Breast epithelium (tissue), 4 donors: ENCODE data around the gene HPCAL4. TPM values are rescaled to one million over a fixed set of nuclear protein-coding genes. Genes with fewer than 3 reads are reported as not detected.

Source experiments
- DNase-seq, 2 donors: peaks; one replicate each; pipeline ENCODE4 v3.0.0-alpha.2; 2019; ENCODE audit warnings: low spot score in 2 of 2
- H3K27ac ChIP-seq, 2 donors: fragments of 200-600 bp; sonication (generic) in 1 of 2; one replicate each; pipeline ENCODE4 v1.5.1; 2016 to 2019; ENCODE audit warnings: mild to moderate bottlenecking in 1 of 2
- H3K27me3 ChIP-seq, 2 donors: fragments of 200-600 bp; sonication (generic) in 1 of 2; one replicate each; pipeline versions ENCODE4 v1.5.1 to v1.6.0; 2017 to 2019; ENCODE audit warnings: control low read depth in 1 of 2, mild to moderate bottlenecking in 1 of 2
- H3K36me3 ChIP-seq: fragments of 200-600 bp; one replicate; pipeline ENCODE4 v1.5.1; 2019
- H3K4me1 ChIP-seq, 2 donors: fragments of 200-600 bp; sonication (generic); one replicate each; pipeline ENCODE4 v1.5.1; 2016 to 2019; ENCODE audit warnings: control low read depth in 1 of 2
- H3K4me3 ChIP-seq, 3 donors: fragments of 200-600 bp; sonication (generic); 1 replicate in 2 of 3; 2 replicates in 1 of 3; pipeline ENCODE4 v1.5.1; 2016 to 2019; ENCODE audit warnings: mild to moderate bottlenecking in 3 of 3, moderate library complexity in 2 of 3
- H3K9me3 ChIP-seq, 2 donors: fragments of 200-600 bp; sonication (generic) in 1 of 2; one replicate each; pipeline ENCODE4 v1.5.1; 2016 to 2019; ENCODE audit warnings: control low read depth in 1 of 2
- POLR2A ChIP-seq: fragments of 450-650 bp; IDR thresholded peaks from one replicate; pipeline ENCODE4 v1.6.1; 2016; ENCODE audit warnings: antibody characterized with exemption, mild to moderate bottlenecking, moderate library complexity
- POLR2AphosphoS5 ChIP-seq, 3 donors: sonication (generic); formaldehyde crosslinking; IDR thresholded peaks; one replicate each; pipeline ENCODE4 v1.6.1; 2017; ENCODE audit warnings: antibody characterized with exemption in 3 of 3
- intact Hi-C: fragments of 100-400 bp; cut with DNase I; formaldehyde crosslinking; loops from one replicate; pipeline ENCODE4 v1.15.1; 2023; ENCODE audit warnings: low total_unique reads
- total RNA-seq, 3 donors: library from RNA; depleted of rRNA; stranded (reverse); fragments of >200 nt; gene quantifications; one replicate each; pipeline ENCODE4 v1.1.0, GENCODE V29; 2016
- TF ChIP-seq, protein P1 (sequence below), 3 donors: fragments of 450-650 bp; IDR thresholded peaks; one replicate each; pipeline ENCODE4 v1.5.1; 2016 to 2017; ENCODE audit warnings: antibody characterized with exemption in 3 of 3, mild to moderate bottlenecking in 3 of 3, moderate library complexity in 3 of 3

Gene HPCAL4
- total RNA-seq, 3 donors from 2014 or later, result not detected

DNA sequence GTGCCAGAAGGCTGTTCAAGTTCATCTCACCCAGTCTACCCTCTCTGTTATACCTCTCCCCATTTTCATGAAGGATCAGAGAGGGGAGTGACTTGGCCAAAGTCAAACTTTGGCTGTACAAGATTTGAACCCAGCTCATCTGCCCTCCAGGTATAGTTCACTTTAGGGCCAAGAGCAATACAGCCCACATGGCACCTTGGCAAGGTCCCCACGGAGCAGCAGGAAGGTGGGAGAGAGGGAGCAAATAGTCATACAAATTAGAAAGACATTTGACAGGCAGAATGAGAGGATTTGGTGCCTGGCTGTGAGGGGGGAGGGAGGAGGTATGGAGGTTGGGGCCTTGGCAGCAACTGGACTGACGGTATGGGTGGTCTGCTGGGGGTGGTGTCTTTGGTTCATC lies 1.0 kb downstream of the HPCAL4 start:
- peaks cover 4 to 34% of the 10 kb centered on the region in 2 donors for H3K27me3 ChIP-seq
- intact Hi-C loops, result no loop called here
- no peak overlapping the region for H3K27ac ChIP-seq
- H3K4me3 ChIP-seq, result no peak overlapping the region
- H3K9me3 ChIP-seq, result no peaks in the 10 kb centered on the region
- H3K36me3 ChIP-seq, result no peaks in the 10 kb centered on the region
- peaks cover 0 to 4% of the 10 kb centered on the region in 2 donors for H3K4me1 ChIP-seq
- no peak for DNase-seq
- TF ChIP-seq, protein P1, sequence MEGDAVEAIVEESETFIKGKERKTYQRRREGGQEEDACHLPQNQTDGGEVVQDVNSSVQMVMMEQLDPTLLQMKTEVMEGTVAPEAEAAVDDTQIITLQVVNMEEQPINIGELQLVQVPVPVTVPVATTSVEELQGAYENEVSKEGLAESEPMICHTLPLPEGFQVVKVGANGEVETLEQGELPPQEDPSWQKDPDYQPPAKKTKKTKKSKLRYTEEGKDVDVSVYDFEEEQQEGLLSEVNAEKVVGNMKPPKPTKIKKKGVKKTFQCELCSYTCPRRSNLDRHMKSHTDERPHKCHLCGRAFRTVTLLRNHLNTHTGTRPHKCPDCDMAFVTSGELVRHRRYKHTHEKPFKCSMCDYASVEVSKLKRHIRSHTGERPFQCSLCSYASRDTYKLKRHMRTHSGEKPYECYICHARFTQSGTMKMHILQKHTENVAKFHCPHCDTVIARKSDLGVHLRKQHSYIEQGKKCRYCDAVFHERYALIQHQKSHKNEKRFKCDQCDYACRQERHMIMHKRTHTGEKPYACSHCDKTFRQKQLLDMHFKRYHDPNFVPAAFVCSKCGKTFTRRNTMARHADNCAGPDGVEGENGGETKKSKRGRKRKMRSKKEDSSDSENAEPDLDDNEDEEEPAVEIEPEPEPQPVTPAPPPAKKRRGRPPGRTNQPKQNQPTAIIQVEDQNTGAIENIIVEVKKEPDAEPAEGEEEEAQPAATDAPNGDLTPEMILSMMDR (IDR thresholded peaks at IDR 0.05), result no peak
- TF ChIP-seq POLR2AphosphoS5 (IDR thresholded peaks at IDR 0.05), result no peak
- TF ChIP-seq POLR2A, result no peak

DNA sequence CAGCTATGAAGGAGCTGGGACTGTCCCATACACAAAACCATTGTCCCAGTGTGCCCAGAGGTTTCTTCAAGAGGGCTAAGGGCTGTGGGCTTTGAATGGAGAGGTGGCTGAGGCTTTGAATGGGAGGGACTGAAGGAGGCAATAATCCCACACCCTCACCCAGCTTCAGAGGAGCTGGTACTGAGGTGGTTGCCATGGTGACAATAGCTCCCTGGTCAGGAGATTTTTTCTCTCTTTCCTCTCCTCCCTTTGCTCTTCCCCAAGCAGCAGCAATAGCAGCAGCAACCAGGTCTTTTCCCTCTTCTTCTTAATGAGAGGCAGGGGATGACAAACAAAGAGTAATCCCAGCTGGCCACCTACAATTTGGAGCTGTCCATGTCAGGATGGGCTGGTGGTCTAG lies 1.6 kb downstream of the HPCAL4 start:
- peaks cover 0 to 4% of the 10 kb centered on the region in 2 donors for H3K4me1 ChIP-seq
- peaks cover 4 to 39% of the 10 kb centered on the region in 2 donors for H3K27me3 ChIP-seq
- no peak for DNase-seq
- intact Hi-C loops, result no loop called here
- no peaks in the 10 kb centered on the region for H3K36me3 ChIP-seq
- no peak overlapping the region for H3K27ac ChIP-seq
- H3K9me3 ChIP-seq, result no peaks in the 10 kb centered on the region
- TF ChIP-seq, protein P1 (IDR thresholded peaks at IDR 0.05), result no peak
- TF ChIP-seq POLR2AphosphoS5 (IDR thresholded peaks at IDR 0.05), result no peak
- no peak overlapping the region for H3K4me3 ChIP-seq

DNA sequence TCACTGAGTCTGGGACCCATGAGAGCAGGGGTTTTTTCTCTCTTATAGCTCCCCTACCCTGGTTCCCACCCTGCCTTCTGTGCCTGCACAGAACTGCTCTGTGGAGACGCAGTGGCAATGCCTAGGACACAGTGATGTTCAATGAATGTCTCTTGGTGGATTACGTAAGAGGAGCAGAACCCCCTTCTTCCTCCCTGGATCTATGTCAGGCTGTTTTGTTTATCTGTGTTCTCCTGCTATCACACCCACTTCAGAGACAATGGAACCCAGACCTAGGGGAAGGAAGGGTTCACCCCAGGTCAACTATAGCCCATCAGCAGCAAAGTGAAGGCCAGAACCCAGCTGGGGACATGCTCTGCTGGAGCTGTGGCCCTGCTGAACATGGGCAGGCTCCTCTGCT lies 2.0 kb downstream of the HPCAL4 start:
- no peak for TF ChIP-seq POLR2A
- TF ChIP-seq, protein P1 (IDR thresholded peaks at IDR 0.05), result no peak
- no peak for TF ChIP-seq POLR2AphosphoS5 (IDR thresholded peaks at IDR 0.05)
- peaks cover 0 to 4% of the 10 kb centered on the region in 2 donors for H3K4me1 ChIP-seq
- H3K9me3 ChIP-seq, result no peaks in the 10 kb centered on the region
- no peak for DNase-seq
- intact Hi-C loops, result no loop called here
- H3K4me3 ChIP-seq, result no peak overlapping the region
- no peak overlapping the region for H3K27ac ChIP-seq
- no peaks in the 10 kb centered on the region for H3K36me3 ChIP-seq
- H3K27me3 ChIP-seq, result peaks cover 4 to 44% of the 10 kb centered on the region in 2 donors

DNA sequence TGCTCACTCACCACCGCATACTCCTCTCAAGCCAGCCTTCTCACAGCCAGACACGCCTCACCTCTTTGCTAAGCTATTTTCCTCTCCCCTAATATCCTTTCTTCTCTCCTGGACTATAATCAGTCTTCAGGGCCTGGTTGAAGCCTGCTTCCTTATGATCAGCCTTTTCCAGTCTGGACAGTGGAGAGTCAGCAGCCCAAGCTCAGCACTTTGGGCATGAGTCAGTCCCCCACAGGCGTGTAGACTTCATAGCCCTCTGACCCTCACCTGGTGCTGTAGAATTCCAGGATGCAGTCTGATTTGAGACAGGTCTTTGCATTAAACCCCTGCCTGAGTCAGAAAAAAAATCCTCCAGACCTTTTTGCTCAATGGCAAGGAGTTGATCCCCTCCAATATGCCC lies 2.5 kb downstream of the HPCAL4 start:
- intact Hi-C loops, result no loop called here
- peaks cover 4 to 49% of the 10 kb centered on the region in 2 donors for H3K27me3 ChIP-seq
- peaks cover 0 to 4% of the 10 kb centered on the region in 2 donors for H3K4me1 ChIP-seq
- no peaks in the 10 kb centered on the region for H3K9me3 ChIP-seq
- H3K27ac ChIP-seq, result no peak overlapping the region
- TF ChIP-seq, protein P1 (IDR thresholded peaks at IDR 0.05), result no peak
- TF ChIP-seq POLR2AphosphoS5 (IDR thresholded peaks at IDR 0.05) (no peak), POLR2A (no peak)
- no peak for DNase-seq
- H3K4me3 ChIP-seq, result no peak overlapping the region
- H3K36me3 ChIP-seq, result no peaks in the 10 kb centered on the region

DNA sequence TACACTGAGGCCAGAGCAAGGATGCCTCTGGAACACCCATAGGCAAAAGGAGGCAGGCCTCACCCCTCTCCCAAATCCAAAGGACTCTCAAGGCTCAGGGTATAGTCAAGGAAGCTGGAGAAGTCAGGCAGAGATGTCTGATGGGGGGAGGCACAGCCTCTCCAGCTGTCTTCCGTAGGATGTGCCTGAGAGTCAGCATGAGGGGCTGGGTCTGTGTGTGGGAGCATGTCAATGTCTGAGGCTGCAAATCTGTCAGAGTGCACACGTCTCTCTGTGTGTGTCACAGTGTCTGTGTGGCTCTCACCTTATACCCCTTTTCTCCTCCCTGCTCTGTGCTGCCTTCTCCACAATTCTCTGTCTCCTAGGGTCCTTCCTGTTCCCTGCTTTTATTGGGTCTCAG lies 4.0 kb downstream of the HPCAL4 start:
- no peak for TF ChIP-seq POLR2AphosphoS5 (IDR thresholded peaks at IDR 0.05)
- TF ChIP-seq POLR2A, result no peak
- no peak for DNase-seq
- Histone ChIP-seq H3K27ac (no peak overlapping the region), H3K27me3 (peaks cover 4 to 45% of the 10 kb centered on the region in 2 donors), H3K4me3 (no peak overlapping the region), H3K9me3 (no peaks in the 10 kb centered on the region), H3K36me3 (no peaks in the 10 kb centered on the region), H3K4me1 (peaks cover 0 to 2% of the 10 kb centered on the region in 2 donors)
- intact Hi-C loops, result no loop called here

DNA sequence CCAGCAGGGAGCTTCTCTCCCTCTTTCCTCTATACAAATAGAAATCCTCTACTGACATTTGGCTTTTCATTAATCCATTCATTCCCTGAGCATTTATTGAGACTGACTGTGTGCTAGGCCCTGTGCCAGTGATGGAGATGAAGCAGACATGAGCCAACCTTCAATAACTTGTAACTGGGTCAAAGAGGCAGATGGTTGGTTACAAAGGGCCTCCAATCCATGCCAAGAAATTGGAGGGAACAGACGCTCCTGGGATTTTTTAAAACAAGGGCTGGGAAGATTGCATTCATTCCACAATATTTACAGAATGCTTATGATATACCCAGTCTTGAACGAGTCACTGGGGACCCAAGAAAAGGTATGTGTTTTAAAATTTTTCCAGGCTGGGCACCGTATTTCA lies 6.2 kb downstream of the HPCAL4 start:
- intact Hi-C loops, result no loop called here
- H3K27me3 ChIP-seq, result peaks cover 0 to 26% of the 10 kb centered on the region in 2 donors
- TF ChIP-seq POLR2AphosphoS5 (IDR thresholded peaks at IDR 0.05) (no peak), POLR2A (no peak)
- TF ChIP-seq, protein P1 (IDR thresholded peaks at IDR 0.05), result no peak
- no peak for DNase-seq
- H3K27ac ChIP-seq, result no peak overlapping the region
- no peaks in the 10 kb centered on the region for H3K36me3 ChIP-seq
- H3K4me3 ChIP-seq, result no peak overlapping the region
- H3K4me1 ChIP-seq, result no peaks in the 10 kb centered on the region
- no peaks in the 10 kb centered on the region for H3K9me3 ChIP-seq
